ENCODE data around the gene PSMA5. TPM values are rescaled to one million over a fixed set of nuclear protein-coding genes. Genes with fewer than 3 reads are reported as not detected.

The PSMA5 gene
- total and polyA plus RNA-seq, 2 of the 13 experiments (the other 11 are each of a cell fraction or from before 2014, with no cell fraction given) = 140 to 169 TPM

DNA sequence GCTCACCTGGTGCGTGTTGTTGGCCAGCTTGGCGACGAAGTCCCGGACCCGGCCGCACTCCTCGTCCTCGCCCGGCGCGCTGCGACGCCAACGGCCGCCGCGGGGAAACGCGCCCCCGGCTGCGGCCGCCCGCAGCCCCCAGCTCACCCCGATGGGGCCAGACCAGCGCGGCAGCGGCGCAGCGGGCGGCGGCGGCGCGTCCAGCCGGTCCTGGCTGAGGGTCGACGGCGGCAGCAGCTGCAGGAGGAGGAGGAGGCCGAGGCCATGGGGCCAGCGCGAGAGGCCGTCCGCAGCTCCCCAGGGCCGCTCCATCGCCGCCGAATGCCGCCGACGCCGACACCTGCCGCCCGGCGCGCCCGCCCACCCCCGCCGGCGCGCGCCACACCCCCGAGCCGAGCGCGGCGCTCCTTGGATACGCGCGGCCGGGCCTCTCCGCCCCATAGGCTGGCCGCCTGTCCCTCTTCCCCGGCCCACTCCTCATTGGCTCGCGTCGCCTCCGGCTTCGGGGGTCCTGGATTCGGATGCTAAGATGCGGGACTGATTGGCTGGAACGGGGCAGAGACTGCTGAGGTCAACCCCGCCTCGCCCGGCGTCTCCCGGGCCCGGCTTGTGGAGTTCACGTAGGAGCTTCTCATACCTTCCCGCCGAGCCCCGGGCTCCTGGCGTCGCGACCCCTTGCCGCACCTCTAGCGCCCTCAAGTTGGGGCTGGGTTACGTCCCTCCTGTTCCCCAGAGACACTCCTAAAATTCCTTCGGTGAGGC is 28.5 kb downstream of the PSMA5 start, which contains the start of gene SORT1:
SORT1 (minus strand) TSS at position 338 of the 762 bp plus-strand sequence; CDS start at position 312, 26 bp downstream.
- 3% methylated on average over 9 of the region's 98 CpGs for WGBS (ENCODE audit: low lambda C conversion rate)
- Histone ChIP-seq H2AFZ (ENCODE audit: low read length) (peak within 1 kb of the TSS; percentile 20), H4K20me1 (ENCODE audit: insufficient read depth, low read length) (no peaks in the 10 kb centered on the region), H3K4me1 (ENCODE audit: insufficient read depth, low read length) (peaks cover 48% of the 10 kb centered on the region), H3K27me3 (ENCODE audit: control insufficient read depth in 1 of 2, insufficient read depth in 2 of 2, low read length in 2 of 2) (no peaks in the 10 kb centered on the region; a peak in 1 of 5 replicates), H3K27ac (ENCODE audit: extremely low read length, insufficient read depth, low read length) (peak within 1 kb of the TSS; percentile 61), H3K9me3 (ENCODE audit: low read length) (no peaks in the 10 kb centered on the region), H3K4me2 (ENCODE audit: low read depth, low read length) (peak within 1 kb of the TSS; percentile 81), H3K79me2 (ENCODE audit: insufficient read depth, low read length) (peaks cover 36% of the 10 kb centered on the region), H3K36me3 (replicated peaks in 1 of 2; ENCODE audit: control insufficient read depth in 1 of 2, insufficient read depth in 2 of 2, low read length in 2 of 2) (peaks cover 2 to 12% of the 10 kb centered on the region in 2 experiments; a peak in 4 of 5 replicates), H3K9ac (ENCODE audit: insufficient read depth, low read depth, low read length) (peak within 1 kb of the TSS; percentile 75), H3K4me3 (replicated peaks in 1 of 3; ENCODE audit: insufficient read depth in 1 of 3, low read depth in 2 of 3, low read length in 3 of 3) (peak within 1 kb of the TSS; percentile 73 to 94 (median 75))
- peak; percentile 90 for DNase-seq (ENCODE audit: low spot score)
- in situ Hi-C loops (cut with HindIII; ENCODE audit: extremely low pct_ligation_motif_present, low pct_unique_long_range_greater_than_20kb) (no loop called here), intact Hi-C loops (cut with micrococcal nuclease; ENCODE audit: unreplicated experiment) (loop anchor here (1.0 to 10.0 kb wide), 3 partner anchors 45 to 303 kb away; partner anchors contain the start of gene TMEM167B)
- ChIA-PET POLR2A (interaction anchor here (0.6 to 2.7 kb wide), 18 partner anchors 8 to 297 kb away, joined by 3 to 25 read pairs (median 4); partner anchors contain the start of genes MYBPHL, PSMA5, PSRC1 and SARS1), CTCF (ENCODE audit: low intra/inter-chr PET ratio, low total read pairs) (interaction anchor here (3.2 to 4.5 kb wide), 2 partner anchors 120 to 134 kb away, joined by 18 to 76 read pairs; no protein-coding TSS in a partner anchor)
- peak; percentile 93 for ATAC-seq
- FAIRE-seq = peak; percentile 36
- no TSS peak for BruUV-seq (replicated peaks)
- TF ChIP-seq ZNF441 (CRISPR knock-in tag; IDR thresholded peaks at IDR 0.05; ENCODE audit: borderline replicate concordance) = no peak
- no peak for TF ChIP-seq ZNF841 (CRISPR knock-in tag; IDR thresholded peaks at IDR 0.05; ENCODE audit: borderline replicate concordance)
- no peak for TF ChIP-seq DNMT1 (CRISPR knock-in tag; IDR thresholded peaks at IDR 0.05)
- no peak for TF ChIP-seq EED (CRISPR knock-in tag; IDR thresholded peaks at IDR 0.05)
- TF ChIP-seq, protein P1, sequence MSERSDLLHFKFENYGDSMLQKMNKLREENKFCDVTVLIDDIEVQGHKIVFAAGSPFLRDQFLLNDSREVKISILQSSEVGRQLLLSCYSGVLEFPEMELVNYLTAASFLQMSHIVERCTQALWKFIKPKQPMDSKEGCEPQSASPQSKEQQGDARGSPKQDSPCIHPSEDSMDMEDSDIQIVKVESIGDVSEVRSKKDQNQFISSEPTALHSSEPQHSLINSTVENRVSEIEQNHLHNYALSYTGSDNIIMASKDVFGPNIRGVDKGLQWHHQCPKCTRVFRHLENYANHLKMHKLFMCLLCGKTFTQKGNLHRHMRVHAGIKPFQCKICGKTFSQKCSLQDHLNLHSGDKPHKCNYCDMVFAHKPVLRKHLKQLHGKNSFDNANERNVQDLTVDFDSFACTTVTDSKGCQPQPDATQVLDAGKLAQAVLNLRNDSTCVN (CRISPR knock-in tag; IDR thresholded peaks at IDR 0.05; ENCODE audit: borderline replicate concordance) = no peak
- TF ChIP-seq ZNF446 (CRISPR knock-in tag; IDR thresholded peaks at IDR 0.05) = no peak
- TF ChIP-seq ZNF577 (CRISPR knock-in tag; IDR thresholded peaks at IDR 0.05; ENCODE audit: borderline replicate concordance, low read depth) = no peak
- no peak for TF ChIP-seq ZMYM3 (CRISPR knock-in tag; IDR thresholded peaks at IDR 0.05)
- TF ChIP-seq HES4 (CRISPR knock-in tag; IDR thresholded peaks at IDR 0.05; ENCODE audit: borderline replicate concordance) = no peak; the same call in 1 of the 2 replicates
- TF ChIP-seq, protein P2, sequence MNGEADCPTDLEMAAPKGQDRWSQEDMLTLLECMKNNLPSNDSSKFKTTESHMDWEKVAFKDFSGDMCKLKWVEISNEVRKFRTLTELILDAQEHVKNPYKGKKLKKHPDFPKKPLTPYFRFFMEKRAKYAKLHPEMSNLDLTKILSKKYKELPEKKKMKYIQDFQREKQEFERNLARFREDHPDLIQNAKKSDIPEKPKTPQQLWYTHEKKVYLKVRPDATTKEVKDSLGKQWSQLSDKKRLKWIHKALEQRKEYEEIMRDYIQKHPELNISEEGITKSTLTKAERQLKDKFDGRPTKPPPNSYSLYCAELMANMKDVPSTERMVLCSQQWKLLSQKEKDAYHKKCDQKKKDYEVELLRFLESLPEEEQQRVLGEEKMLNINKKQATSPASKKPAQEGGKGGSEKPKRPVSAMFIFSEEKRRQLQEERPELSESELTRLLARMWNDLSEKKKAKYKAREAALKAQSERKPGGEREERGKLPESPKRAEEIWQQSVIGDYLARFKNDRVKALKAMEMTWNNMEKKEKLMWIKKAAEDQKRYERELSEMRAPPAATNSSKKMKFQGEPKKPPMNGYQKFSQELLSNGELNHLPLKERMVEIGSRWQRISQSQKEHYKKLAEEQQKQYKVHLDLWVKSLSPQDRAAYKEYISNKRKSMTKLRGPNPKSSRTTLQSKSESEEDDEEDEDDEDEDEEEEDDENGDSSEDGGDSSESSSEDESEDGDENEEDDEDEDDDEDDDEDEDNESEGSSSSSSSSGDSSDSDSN (CRISPR knock-in tag; IDR thresholded peaks at IDR 0.05) = no peak; the same call in 1 of the 2 replicates
- TF ChIP-seq, protein P3, sequence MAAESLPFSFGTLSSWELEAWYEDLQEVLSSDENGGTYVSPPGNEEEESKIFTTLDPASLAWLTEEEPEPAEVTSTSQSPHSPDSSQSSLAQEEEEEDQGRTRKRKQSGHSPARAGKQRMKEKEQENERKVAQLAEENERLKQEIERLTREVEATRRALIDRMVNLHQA (CRISPR knock-in tag; IDR thresholded peaks at IDR 0.05) = no peak
- TF ChIP-seq ZNF451 (CRISPR knock-in tag; IDR thresholded peaks at IDR 0.05) = no peak
- TF ChIP-seq ZNF782 (CRISPR knock-in tag; IDR thresholded peaks at IDR 0.05; ENCODE audit: borderline replicate concordance) = no peak
- TF ChIP-seq HOXA7 (CRISPR knock-in tag; IDR thresholded peaks at IDR 0.05) = no peak
- no peak for TF ChIP-seq ZNF670 (CRISPR knock-in tag; IDR thresholded peaks at IDR 0.05; ENCODE audit: borderline replicate concordance)
- no peak for TF ChIP-seq NR1H2 (CRISPR knock-in tag; IDR thresholded peaks at IDR 0.05; ENCODE audit: borderline replicate concordance, low read depth)
- TF ChIP-seq NCOA5 (CRISPR knock-in tag; IDR thresholded peaks at IDR 0.05) = no peak
- no peak for TF ChIP-seq NFKB2 (CRISPR knock-in tag; IDR thresholded peaks at IDR 0.05; ENCODE audit: borderline replicate concordance)
- no peak for TF ChIP-seq ZNF781 (CRISPR knock-in tag; IDR thresholded peaks at IDR 0.05; ENCODE audit: borderline replicate concordance, not compliant biosample characterization)
- TF ChIP-seq KLF11 (CRISPR knock-in tag; IDR thresholded peaks at IDR 0.05) = no peak
